K562 (cell line): ENCODE measurements around the gene TRPM2.

Experiments used
- CTCF ChIP-seq, 3 experiments: IDR thresholded peaks in 2 of 3; conservative IDR thresholded peaks in 1 of 3; 2 replicates each; pipeline ENCODE4 v1.5.1; 2011 to 2012; ENCODE audit warnings: low read length in 3 of 3, mild to moderate bottlenecking in 3 of 3, control low read depth in 2 of 3, improper control_type of control experiment in 1 of 3, inconsistent platforms in 1 of 3, low read depth in 1 of 3, mixed read lengths in 1 of 3, moderate library complexity in 1 of 3; ENCODE audit not compliant: insufficient read depth in 2 of 3
- MCM2 ChIP-seq: fragments of 450-650 bp; IDR thresholded peaks from 2 replicates; pipeline ENCODE4 v1.6.1; 2017; ENCODE audit warnings: low read depth, mild to moderate bottlenecking
- MEIS2 ChIP-seq: fragments of 450-650 bp; IDR thresholded peaks from 2 replicates; pipeline ENCODE4 v1.6.1; 2014; ENCODE audit warnings: mild to moderate bottlenecking; ENCODE audit not compliant: partially characterized antibody
- ZNF24 ChIP-seq: fragments of 450-650 bp; IDR thresholded peaks from 2 replicates; pipeline ENCODE4 v1.6.1; 2016

- TF ChIP-seq MEIS2 (no peak), CTCF (IDR thresholded peaks at IDR 0.05 in 2 of 3, conservative IDR thresholded peaks at IDR 0.05 in 1 of 3; ENCODE audit: insufficient read depth in 2 of 3, low read depth in 1 of 3, low read length in 3 of 3) (no peak), ZNF24 (no peak), MCM2 (no peak)
Measured at GRCh38 chr21:44389335-44389734, 35.9 kb downstream of the TRPM2 start.
